NCI-H146 treated with DMSO at 0.1 percent for 48 hours (cell line): ENCODE results near the gene C9orf57.
"Not testable (repeated sequence)": the region's sequence is repeated elsewhere in the genome, so short reads cannot be mapped to it uniquely, and the experiment has no call there.

Experiments
- DNase-seq: peaks from one replicate; lab custom pipeline; 2025; ENCODE audit not compliant: unreplicated experiment; lab: John Stamatoyannopoulos, UW

The C9orf57 gene

GRCh38 chr9:72025906-72026305 lies 34.5 kb downstream of the C9orf57 start:
- no peak for DNase-seq

- DNase-seq, result no peak
Observed at GRCh38 chr9:72023596-72023995, 36.8 kb downstream of the C9orf57 start.

GRCh38 chr9:72022841-72023240 lies 37.6 kb downstream of the C9orf57 start:
- DNase-seq, result no peak

DNA sequence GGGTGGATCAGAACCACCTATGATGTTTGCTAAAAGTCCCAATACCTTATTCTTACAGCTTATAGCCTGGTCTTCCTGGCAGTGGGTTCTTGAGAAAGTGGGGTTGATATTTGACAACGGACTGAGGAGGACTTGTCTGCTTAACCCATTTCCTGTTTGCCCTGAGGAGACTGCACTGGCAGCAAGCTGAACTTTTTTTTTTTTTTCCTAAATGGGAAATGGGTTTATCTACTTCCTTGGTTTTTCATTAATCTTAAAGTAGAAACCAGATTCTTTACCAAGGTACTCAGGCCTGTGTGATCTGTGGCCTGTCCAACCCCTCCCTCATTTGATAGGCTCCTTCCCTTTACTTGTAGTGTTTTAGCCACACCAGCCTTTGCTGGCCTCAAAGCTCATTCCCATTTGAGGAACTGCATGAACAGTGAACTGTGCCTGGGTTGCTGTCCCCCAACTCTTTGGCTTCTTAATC lies 47.1 kb downstream of the C9orf57 start:
- DNase-seq, result no peak

DNA sequence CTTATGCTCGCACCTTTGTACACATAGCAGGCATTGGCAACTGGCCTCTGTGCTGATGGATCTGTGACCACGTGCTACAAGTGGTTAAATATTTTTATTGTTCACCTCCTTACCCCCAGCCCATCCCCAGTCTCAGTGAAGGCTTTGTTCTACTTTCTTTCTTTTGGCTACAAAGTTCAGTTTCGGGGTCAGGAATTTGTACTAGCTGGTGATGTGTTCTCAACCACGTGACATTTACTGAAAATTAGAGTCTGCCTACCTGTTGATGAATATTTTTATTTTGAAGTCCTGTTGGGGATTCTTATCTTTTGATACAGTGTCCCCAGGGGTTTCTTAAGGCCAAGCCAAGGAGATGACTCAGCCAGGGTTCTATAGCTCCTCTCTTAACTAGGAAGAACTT lies 47.8 kb downstream of the C9orf57 start:
- DNase-seq, result no peak

DNA sequence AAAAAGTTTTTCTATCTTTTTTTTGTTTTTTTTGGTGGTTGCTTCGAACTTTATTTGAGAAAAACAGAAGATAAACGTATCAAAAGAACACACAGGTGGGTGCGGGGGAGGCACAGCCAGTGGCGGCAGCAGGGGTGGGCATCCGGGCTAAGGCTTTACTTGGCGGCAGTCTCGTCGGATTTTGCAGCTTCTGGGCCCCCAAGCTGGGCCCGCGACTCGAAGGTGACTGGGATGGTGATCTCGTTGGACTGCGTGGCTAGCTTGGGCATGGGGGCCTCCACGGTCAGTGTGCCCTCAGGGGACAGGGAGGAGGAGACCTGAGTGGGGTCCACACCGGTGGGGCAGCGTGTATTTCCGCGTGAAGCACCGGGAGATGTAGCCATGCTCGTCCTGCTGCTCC lies 52.7 kb downstream of the C9orf57 start:
- not testable (repeated sequence) for DNase-seq

GRCh38 chr9:72006501-72006900 lies 53.9 kb downstream of the C9orf57 start:
- no peak for DNase-seq

DNA sequence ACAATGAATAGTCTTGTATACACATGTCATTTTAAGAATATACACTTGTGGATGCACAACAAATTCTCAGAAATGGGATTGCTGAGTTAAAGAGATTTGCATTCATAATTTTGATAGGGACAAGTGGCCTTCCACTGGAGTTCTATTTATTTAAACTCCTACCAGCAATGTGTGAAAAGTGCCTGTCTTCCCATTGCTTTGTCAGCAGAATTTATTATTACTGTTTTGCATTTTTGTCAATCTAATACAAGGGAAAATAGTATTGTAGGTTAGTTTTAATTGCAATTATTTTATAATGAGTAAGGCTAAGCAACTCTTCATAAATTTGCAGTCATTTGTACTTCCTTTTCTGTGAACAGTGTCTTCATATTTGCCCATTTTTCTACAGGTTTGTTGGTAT lies 55.0 kb downstream of the C9orf57 start:
- no peak for DNase-seq
